ENCODE results near the gene STARD9.

DNA sequence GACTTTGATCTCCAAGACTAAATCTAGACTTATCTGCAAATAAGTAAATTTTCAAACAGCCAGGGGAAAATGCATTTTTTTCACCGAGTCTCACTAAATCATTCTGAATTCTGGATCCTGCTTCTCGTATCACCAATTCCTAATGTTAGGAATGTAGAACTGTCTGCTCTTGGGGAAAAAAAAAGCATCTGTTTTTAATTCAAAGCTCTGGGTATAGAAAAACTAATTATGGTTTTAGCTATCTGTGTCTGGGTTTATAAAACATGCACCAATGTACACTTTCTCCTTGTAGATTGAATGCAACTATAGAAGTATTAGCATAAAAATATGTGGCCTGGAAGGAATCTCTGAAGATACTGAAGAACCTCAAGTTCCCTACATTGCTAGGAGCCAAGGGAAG is 166.3 kb downstream of the STARD9 start:
- TF ChIP-seq, protein P1, sequence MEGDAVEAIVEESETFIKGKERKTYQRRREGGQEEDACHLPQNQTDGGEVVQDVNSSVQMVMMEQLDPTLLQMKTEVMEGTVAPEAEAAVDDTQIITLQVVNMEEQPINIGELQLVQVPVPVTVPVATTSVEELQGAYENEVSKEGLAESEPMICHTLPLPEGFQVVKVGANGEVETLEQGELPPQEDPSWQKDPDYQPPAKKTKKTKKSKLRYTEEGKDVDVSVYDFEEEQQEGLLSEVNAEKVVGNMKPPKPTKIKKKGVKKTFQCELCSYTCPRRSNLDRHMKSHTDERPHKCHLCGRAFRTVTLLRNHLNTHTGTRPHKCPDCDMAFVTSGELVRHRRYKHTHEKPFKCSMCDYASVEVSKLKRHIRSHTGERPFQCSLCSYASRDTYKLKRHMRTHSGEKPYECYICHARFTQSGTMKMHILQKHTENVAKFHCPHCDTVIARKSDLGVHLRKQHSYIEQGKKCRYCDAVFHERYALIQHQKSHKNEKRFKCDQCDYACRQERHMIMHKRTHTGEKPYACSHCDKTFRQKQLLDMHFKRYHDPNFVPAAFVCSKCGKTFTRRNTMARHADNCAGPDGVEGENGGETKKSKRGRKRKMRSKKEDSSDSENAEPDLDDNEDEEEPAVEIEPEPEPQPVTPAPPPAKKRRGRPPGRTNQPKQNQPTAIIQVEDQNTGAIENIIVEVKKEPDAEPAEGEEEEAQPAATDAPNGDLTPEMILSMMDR (IDR thresholded peaks at IDR 0.05) = no peak
- no peak for TF ChIP-seq POLR2A (IDR thresholded peaks at IDR 0.05)
